SK-N-MC (cell line): ENCODE data around the gene CPAMD8.

ENCODE experiments used
- EZH2 ChIP-seq: fragments of 200-600 bp; sonication (generic); IDR thresholded peaks from one replicate; pipeline ENCODE4 v1.6.1; 2017; ENCODE audit warnings: antibody characterized with exemption
- POLR2AphosphoS5 ChIP-seq: IDR thresholded peaks from 2 replicates; pipeline ENCODE4 v1.6.1; 2012; ENCODE audit warnings: mild to moderate bottlenecking, low read depth, low read length, borderline replicate concordance

DNA sequence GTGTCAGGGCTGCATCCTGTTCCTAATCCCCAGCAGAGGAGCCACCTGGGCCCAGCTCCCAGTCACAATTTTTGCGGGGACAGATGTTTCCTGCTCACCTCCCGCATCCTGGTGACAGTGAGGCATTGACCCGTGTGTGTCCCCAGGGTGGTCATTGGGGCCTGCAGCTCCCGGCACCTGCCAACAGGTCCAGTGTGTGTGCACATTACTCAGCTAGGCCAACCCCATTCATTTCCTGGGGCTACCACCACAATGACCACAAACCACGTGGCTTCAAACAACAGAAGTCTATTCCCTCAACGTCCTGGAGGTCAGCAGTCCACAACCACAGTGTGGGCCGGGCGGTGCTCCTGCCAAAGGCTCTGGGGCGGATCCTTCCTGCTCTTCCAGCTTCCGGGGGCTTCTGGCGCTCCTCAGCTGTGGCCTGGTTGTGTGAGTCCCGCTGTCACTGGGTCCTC lies 149.7 kb downstream of the CPAMD8 start:
- TF ChIP-seq EZH2 (no peak), POLR2AphosphoS5 (no peak)
